Breast epithelium (tissue), 3 donors: Measurements from ENCODE around the gene PTOV1.

Experiments used
- CTCF ChIP-seq, 3 donors: fragments of 450-650 bp; IDR thresholded peaks; one replicate each; pipeline ENCODE4 v1.5.1; 2016 to 2017; ENCODE audit warnings: antibody characterized with exemption in 3 of 3, mild to moderate bottlenecking in 3 of 3, moderate library complexity in 3 of 3
- POLR2A ChIP-seq: fragments of 450-650 bp; IDR thresholded peaks from one replicate; pipeline ENCODE4 v1.6.1; 2016; ENCODE audit warnings: antibody characterized with exemption, mild to moderate bottlenecking, moderate library complexity

DNA sequence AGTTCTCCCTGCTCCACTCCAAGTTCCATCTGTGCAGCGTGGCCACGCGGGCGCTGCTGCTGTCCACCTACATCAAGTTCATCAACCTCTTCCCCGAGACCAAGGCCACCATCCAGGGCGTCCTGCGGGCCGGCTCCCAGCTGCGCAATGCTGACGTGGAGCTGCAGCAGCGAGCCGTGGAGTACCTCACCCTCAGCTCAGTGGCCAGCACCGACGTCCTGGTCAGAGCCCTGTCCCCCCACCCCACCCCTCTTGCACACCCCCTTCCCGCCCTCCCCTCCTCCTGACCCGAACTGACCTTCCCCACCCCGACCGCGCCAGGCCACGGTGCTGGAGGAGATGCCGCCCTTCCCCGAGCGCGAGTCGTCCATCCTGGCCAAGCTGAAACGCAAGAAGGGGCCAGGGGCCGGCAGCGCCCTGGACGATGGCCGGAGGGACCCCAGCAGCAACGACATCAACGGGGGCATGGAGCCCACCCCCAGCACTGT is 49.5 kb upstream of the PTOV1 start:
- TF ChIP-seq POLR2A = no peak
- TF ChIP-seq CTCF (IDR thresholded peaks at IDR 0.05) = no peak
